Stimulated activated CD4-positive, alpha-beta T cell treated with anti-CD3 and anti-CD28 coated beads, TNF-alpha, amount 100 ng/mL, for 4 hours (primary cell): ENCODE measurements around the gene GRM1.

Experiments used
- DNase-seq, 3 experiments: peaks; one replicate each; pipeline ENCODE4 v3.0.0-alpha.2; 2020; ENCODE audit warnings: low read depth in 3 of 3

Gene GRM1

GRCh38 chr6:146316175-146316495, 287.3 kb downstream of the GRM1 start:
- DNase-seq: no peak

GRCh38 chr6:146331013-146331412, 302.2 kb downstream of the GRM1 start:
- no peak for DNase-seq

- DNase-seq: no peak
Measured at GRCh38 chr6:146335336-146335735, 306.5 kb downstream of the GRM1 start.

GRCh38 chr6:146336191-146336590, 307.3 kb downstream of the GRM1 start:
- DNase-seq: no peak

GRCh38 chr6:146337376-146337775, 308.5 kb downstream of the GRM1 start:
- no peak for DNase-seq

- DNase-seq: no peak
Measured at GRCh38 chr6:146339716-146340115, 310.9 kb downstream of the GRM1 start.

- DNase-seq: no peak
Measured at GRCh38 chr6:146341493-146342230, 312.8 kb downstream of the GRM1 start.

- no peak for DNase-seq
Measured at GRCh38 chr6:146345598-146345997, 316.7 kb downstream of the GRM1 start.

GRCh38 chr6:146347090-146347489, 318.2 kb downstream of the GRM1 start:
- DNase-seq: no peak

GRCh38 chr6:146347690-146348089, 318.8 kb downstream of the GRM1 start:
- no peak for DNase-seq

GRCh38 chr6:146351018-146351417, 322.2 kb downstream of the GRM1 start:
- no peak for DNase-seq

- DNase-seq: no peak
Measured at GRCh38 chr6:146352163-146352562, 323.3 kb downstream of the GRM1 start.

- no peak for DNase-seq
Measured at GRCh38 chr6:146354451-146354850, 325.6 kb downstream of the GRM1 start.

GRCh38 chr6:146355521-146356100, 326.7 kb downstream of the GRM1 start:
- DNase-seq: no peak

- no peak for DNase-seq
Measured at GRCh38 chr6:146357578-146358430, 328.9 kb downstream of the GRM1 start.

- no peak for DNase-seq
Measured at GRCh38 chr6:146358431-146359046, 329.7 kb downstream of the GRM1 start.

GRCh38 chr6:146359131-146359530, 330.3 kb downstream of the GRM1 start:
- no peak for DNase-seq

- no peak for DNase-seq
Measured at GRCh38 chr6:146361128-146361924, 332.5 kb downstream of the GRM1 start.

GRCh38 chr6:146363838-146364607, 335.2 kb downstream of the GRM1 start:
- DNase-seq: no peak

- no peak for DNase-seq
Measured at GRCh38 chr6:146364816-146365594, 336.1 kb downstream of the GRM1 start.
